ENCODE data around the gene UQCC2. TPM values are rescaled to one million over a fixed set of nuclear protein-coding genes. Genes with fewer than 3 reads are reported as not detected.
A peak's percentile ranks its signal among the peaks of the same experiment; 100 is the strongest.

Gene UQCC2
- 100 to 1,000 TPM; 141 to 147 TPM for total RNA-seq

- Mint-ChIP-seq H3K27ac (peak within 1 kb of the TSS; percentile 96), H3K36me3 (ENCODE audit: low read depth) (peaks cover 32% of the 10 kb centered on the region), H3K4me1 (peaks cover 34% of the 10 kb centered on the region), H3K4me3 (peak within 1 kb of the TSS; percentile 90), H3K9me3 (ENCODE audit: low read depth) (no peaks in the 10 kb centered on the region), H3K27me3 (no peaks in the 10 kb centered on the region)
- peak; percentile 99 for DNase-seq
- intact Hi-C loops (cut with DNase I, micrococcal nuclease): loop anchor here (1.0 to 5.0 kb wide), 11 partner anchors 33 to 526 kb away; partner anchors contain the start of genes CUTA (in 1 of the 2), HMGA1 (in 1 of the 2), LEMD2 (in 1 of the 2) and RXRB (in 1 of the 2)
- CTCF ChIA-PET: interaction anchor here (0.5 to 4.0 kb wide), 31 partner anchors 8 to 452 kb away, joined by 3 to 40 read pairs (median 3); partner anchors contain the start of genes BAK1 and ZBTB9
- ATAC-seq: peak; percentile 99
- POLR2A ChIA-PET: interaction anchor here (0.7 to 1.5 kb wide), 6 partner anchors 11 to 1760 kb away, joined by 3 to 5 read pairs (median 3); no protein-coding TSS in a partner anchor
Measured at GRCh38 chr6:33711140-33712129, at the start of gene UQCC2. Gene UQCC2 (minus strand): TSS chr6:33711700. CDS start chr6:33711686, 14 bp downstream.

GRCh38 chr6:33759887-33760629 is 48.6 kb upstream of the UQCC2 start:
- no peak overlapping the region for H3K4me3 Mint-ChIP-seq
- ChIA-PET POLR2A (no interaction called here), CTCF (interaction anchor here (0.6 to 2.8 kb wide), 7 partner anchors 12 to 1435 kb away, joined by 3 to 14 read pairs (median 4); partner anchors contain the start of gene UQCC2)
- no peaks in the 10 kb centered on the region for H3K36me3 Mint-ChIP-seq (ENCODE audit: low read depth)
- intact Hi-C loops (cut with DNase I, micrococcal nuclease): loop anchor here in 1 of 2 experiments (5.0 kb wide), 1 partner anchor 173 kb away; no protein-coding TSS in a partner anchor
- no peak for ATAC-seq
- no peak overlapping the region for H3K27ac Mint-ChIP-seq
- H3K27me3 Mint-ChIP-seq: no peaks in the 10 kb centered on the region
- no peaks in the 10 kb centered on the region for H3K4me1 Mint-ChIP-seq
- H3K9me3 Mint-ChIP-seq (ENCODE audit: low read depth): no peaks in the 10 kb centered on the region
- DNase-seq: no peak

DNA sequence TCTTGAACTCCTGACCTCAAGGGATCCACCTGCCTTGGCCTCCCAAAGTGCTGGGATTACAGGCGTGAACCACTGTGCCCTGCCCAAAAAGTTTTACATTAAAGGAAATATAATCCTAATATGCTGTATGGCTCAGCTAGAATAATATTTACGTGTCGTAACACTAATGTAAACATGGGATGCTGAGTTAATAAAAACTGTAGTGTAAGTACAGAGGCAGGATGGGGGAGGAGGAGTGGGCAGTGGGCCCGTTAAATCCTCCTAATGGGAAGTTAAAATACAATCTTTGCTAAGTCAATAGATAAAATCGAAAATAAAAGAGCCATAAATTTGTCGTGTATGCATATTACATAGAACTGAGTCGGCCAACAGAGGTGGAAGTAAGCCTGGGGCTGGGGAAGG is 47.3 kb upstream of the UQCC2 start:
- H3K4me1 Mint-ChIP-seq: no peaks in the 10 kb centered on the region
- H3K27ac Mint-ChIP-seq: no peak overlapping the region
- no peaks in the 10 kb centered on the region for H3K36me3 Mint-ChIP-seq (ENCODE audit: low read depth)
- ChIA-PET CTCF (interaction anchor here (0.6 kb wide), 1 partner anchor 50 kb away, joined by 3 read pairs; no protein-coding TSS in a partner anchor), POLR2A (no interaction called here)
- no peaks in the 10 kb centered on the region for H3K27me3 Mint-ChIP-seq
- intact Hi-C loops (cut with DNase I, micrococcal nuclease): no loop called here
- H3K9me3 Mint-ChIP-seq (ENCODE audit: low read depth): no peaks in the 10 kb centered on the region
- ATAC-seq (no peak), DNase-seq (no peak)
- no peak overlapping the region for H3K4me3 Mint-ChIP-seq

DNA sequence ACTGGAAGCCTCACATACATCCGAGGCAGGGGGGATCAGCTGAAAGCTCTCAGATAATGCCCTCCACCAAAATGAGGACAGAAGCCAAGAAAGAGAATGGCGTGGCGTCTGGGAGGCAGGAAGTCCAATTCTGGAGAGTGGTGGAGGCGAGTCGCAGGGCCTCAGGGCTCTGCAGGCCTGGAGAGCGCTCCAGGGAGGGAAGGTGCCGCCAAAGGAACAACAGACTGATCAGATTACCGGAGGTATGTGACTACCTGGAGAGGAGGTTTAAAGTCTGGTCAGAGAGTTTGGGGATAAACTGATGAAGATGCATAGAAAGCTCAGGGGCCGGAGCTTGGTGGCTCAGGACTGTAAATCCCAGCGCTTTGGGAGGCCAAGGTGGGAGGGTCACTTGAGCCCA is 46.4 kb upstream of the UQCC2 start:
- Mint-ChIP-seq H3K36me3 (ENCODE audit: low read depth) (no peaks in the 10 kb centered on the region), H3K27me3 (no peaks in the 10 kb centered on the region), H3K4me1 (no peaks in the 10 kb centered on the region), H3K9me3 (ENCODE audit: low read depth) (no peaks in the 10 kb centered on the region), H3K4me3 (no peak overlapping the region), H3K27ac (no peak overlapping the region)
- ATAC-seq (no peak), DNase-seq (no peak)
- CTCF ChIA-PET: no interaction called here
- POLR2A ChIA-PET: no interaction called here
- intact Hi-C loops (cut with DNase I, micrococcal nuclease): no loop called here

GRCh38 chr6:33757113-33757512 is 45.6 kb upstream of the UQCC2 start:
- H3K4me3 Mint-ChIP-seq: no peak overlapping the region
- no peaks in the 10 kb centered on the region for H3K36me3 Mint-ChIP-seq (ENCODE audit: low read depth)
- CTCF ChIA-PET: no interaction called here
- no peak overlapping the region for H3K27ac Mint-ChIP-seq
- POLR2A ChIA-PET: no interaction called here
- ATAC-seq: no peak
- no peaks in the 10 kb centered on the region for H3K9me3 Mint-ChIP-seq (ENCODE audit: low read depth)
- no peaks in the 10 kb centered on the region for H3K27me3 Mint-ChIP-seq
- DNase-seq: no peak
- H3K4me1 Mint-ChIP-seq: no peaks in the 10 kb centered on the region
- intact Hi-C loops (cut with DNase I, micrococcal nuclease): no loop called here

- Mint-ChIP-seq H3K9me3 (ENCODE audit: low read depth) (no peaks in the 10 kb centered on the region), H3K36me3 (ENCODE audit: low read depth) (no peaks in the 10 kb centered on the region), H3K27me3 (no peaks in the 10 kb centered on the region), H3K4me3 (no peak overlapping the region), H3K27ac (no peak overlapping the region), H3K4me1 (no peaks in the 10 kb centered on the region)
- DNase-seq (no peak), ATAC-seq (no peak)
- ChIA-PET CTCF (no interaction called here), POLR2A (no interaction called here)
- intact Hi-C loops (cut with DNase I, micrococcal nuclease): no loop called here
Measured at GRCh38 chr6:33756211-33756954, 44.9 kb upstream of the UQCC2 start.

GRCh38 chr6:33755070-33755869 is 43.8 kb upstream of the UQCC2 start:
- H3K9me3 Mint-ChIP-seq (ENCODE audit: low read depth): no peaks in the 10 kb centered on the region
- DNase-seq (no peak), ATAC-seq (no peak)
- ChIA-PET CTCF (interaction anchor here (0.6 kb wide), 1 partner anchor 230 kb away, joined by 3 read pairs; no protein-coding TSS in a partner anchor), POLR2A (no interaction called here)
- no peaks in the 10 kb centered on the region for H3K4me1 Mint-ChIP-seq
- H3K27me3 Mint-ChIP-seq: no peaks in the 10 kb centered on the region
- no peak overlapping the region for H3K27ac Mint-ChIP-seq
- no peak overlapping the region for H3K4me3 Mint-ChIP-seq
- H3K36me3 Mint-ChIP-seq (ENCODE audit: low read depth): no peaks in the 10 kb centered on the region
- intact Hi-C loops (cut with DNase I, micrococcal nuclease): no loop called here

DNA sequence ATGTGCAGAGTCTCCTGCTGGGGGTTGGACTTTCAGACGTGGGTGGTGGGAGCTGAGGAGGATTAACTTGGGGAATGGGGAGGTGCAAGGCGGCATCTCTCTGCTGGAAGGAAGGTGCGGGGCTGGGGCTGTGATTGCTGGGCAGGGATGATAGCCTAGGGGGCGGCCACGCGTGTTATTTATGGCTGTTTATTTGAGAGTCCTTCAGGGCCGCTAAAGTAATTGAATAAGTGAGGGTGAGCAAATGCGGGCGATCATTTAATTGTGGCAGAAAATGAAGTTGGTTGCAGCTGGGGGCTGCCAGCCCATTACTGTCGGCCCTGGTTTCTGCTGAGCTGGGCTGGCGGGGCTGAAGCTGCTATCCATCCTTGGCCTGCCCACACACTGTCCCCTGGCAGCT is 42.7 kb upstream of the UQCC2 start:
- ChIA-PET POLR2A (no interaction called here), CTCF (interaction anchor here (0.6 to 1.2 kb wide), 2 partner anchors 16 to 100 kb away, joined by 3 to 4 read pairs; no protein-coding TSS in a partner anchor)
- Mint-ChIP-seq H3K27ac (no peak overlapping the region), H3K4me3 (no peak overlapping the region), H3K36me3 (ENCODE audit: low read depth) (no peaks in the 10 kb centered on the region), H3K9me3 (ENCODE audit: low read depth) (no peaks in the 10 kb centered on the region), H3K4me1 (no peaks in the 10 kb centered on the region), H3K27me3 (no peaks in the 10 kb centered on the region)
- intact Hi-C loops (cut with DNase I, micrococcal nuclease): no loop called here
- DNase-seq: no peak
- no peak for ATAC-seq

DNA sequence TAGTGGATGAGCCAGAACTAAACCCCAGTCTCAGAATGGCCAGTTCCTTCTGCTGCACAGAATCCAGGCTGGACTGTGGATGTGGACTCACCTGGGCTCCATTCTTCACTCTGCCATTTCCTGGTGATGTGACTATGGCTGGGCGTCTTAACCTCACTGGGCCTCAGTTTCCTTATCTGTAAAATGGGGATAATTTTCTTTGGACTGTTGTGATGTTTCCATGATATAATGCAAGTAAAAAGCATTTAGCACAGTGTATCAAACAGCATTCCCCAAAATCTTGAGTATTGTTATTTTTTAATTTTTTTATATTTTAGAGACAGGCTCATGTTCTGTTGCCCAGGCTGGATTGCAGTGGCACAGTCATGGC is 41.1 kb upstream of the UQCC2 start:
- no peaks in the 10 kb centered on the region for H3K4me1 Mint-ChIP-seq
- no peak overlapping the region for H3K27ac Mint-ChIP-seq
- intact Hi-C loops (cut with DNase I, micrococcal nuclease): no loop called here
- H3K27me3 Mint-ChIP-seq: no peaks in the 10 kb centered on the region
- H3K4me3 Mint-ChIP-seq: no peak overlapping the region
- ChIA-PET CTCF (interaction anchor here (0.6 kb wide), 1 partner anchor 300 kb away, joined by 3 read pairs; no protein-coding TSS in a partner anchor), POLR2A (no interaction called here)
- no peaks in the 10 kb centered on the region for H3K36me3 Mint-ChIP-seq (ENCODE audit: low read depth)
- no peak for ATAC-seq
- no peak for DNase-seq
- H3K9me3 Mint-ChIP-seq (ENCODE audit: low read depth): no peaks in the 10 kb centered on the region

DNA sequence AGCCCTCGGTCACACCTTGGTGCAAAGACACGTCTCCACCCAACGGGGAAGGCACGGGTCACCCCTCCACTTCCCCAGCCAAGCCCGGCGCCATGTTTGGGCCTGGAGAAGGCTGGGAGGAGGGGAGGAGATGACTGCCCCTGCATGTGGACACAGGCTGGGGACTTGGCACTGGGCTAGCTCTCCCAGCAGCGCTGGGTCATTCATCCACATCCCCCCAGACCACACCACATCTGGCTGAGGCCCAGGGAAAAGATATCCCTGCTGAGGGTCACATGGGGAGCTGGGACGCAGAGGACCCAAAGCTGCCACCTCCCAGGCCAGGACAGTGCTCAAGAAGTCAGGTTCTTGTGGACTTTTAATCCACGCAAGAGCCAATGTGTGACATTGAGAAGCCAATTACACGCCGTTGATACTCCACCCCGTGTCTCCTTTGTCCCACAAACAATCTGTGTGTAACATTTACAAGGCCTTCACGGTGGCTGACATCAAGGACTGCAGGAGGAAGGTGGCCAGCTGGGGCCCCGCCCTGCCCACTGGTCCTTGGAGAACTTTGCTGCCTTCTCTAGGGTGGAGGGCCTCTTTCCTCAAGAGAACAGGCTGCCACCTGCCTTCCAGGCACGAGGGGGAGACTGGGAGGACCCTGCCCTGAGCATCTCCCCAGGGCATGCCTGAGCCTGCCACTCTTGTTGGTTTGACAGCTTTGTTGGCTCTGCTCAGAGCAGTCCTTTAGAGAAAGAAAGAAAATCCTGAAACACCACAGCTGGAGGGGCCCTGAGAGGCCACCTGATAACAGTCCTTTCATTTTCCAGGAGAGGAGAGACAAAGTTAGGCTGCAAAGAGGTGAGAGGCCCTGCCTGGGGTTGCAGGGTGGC is 40.5 kb upstream of the UQCC2 start:
- intact Hi-C loops (cut with DNase I, micrococcal nuclease): no loop called here
- CTCF ChIA-PET: interaction anchor here (0.6 to 1.4 kb wide), 2 partner anchors 10 to 301 kb away, joined by 3 read pairs; no protein-coding TSS in a partner anchor
- Mint-ChIP-seq H3K36me3 (ENCODE audit: low read depth) (no peaks in the 10 kb centered on the region), H3K4me1 (no peaks in the 10 kb centered on the region), H3K27ac (no peak overlapping the region), H3K4me3 (no peak overlapping the region), H3K9me3 (ENCODE audit: low read depth) (no peaks in the 10 kb centered on the region), H3K27me3 (no peaks in the 10 kb centered on the region)
- ATAC-seq: no peak
- POLR2A ChIA-PET: no interaction called here
- DNase-seq: no peak
